Heart left ventricle (tissue), 13 donors: ENCODE measurements around the gene RNF112.

Experiments
- CTCF ChIP-seq, 12 donors: fragments of 200-600 bp; sonication (generic) in 4 of 12; IDR thresholded peaks; one replicate each; pipeline versions ENCODE4 v1.5.0 to v1.8.0; 2018 to 2022; ENCODE audit warnings: antibody characterized with exemption in 12 of 12, mild to moderate bottlenecking in 5 of 12
- POLR2A ChIP-seq, 2 donors: fragments of 450-650 bp; IDR thresholded peaks; one replicate each; pipeline ENCODE4 v1.6.1; 2017; ENCODE audit warnings: antibody characterized with exemption in 2 of 2, mild to moderate bottlenecking in 2 of 2, moderate library complexity in 2 of 2
- donor health status: ischemic (EF 13 %, LVEDD 7.1; RV severe dilation, severe dysfunction).
- donor health status: DM: no; HTN: yes; CAD: no.
- donor health status: DM: no; HTN: no; CAD: no.
- donor health status: ischemic (EF 25% LVEDD 6.9; RV normal size, moderate dysfunction).
- donor health status: ischemic (EF 25% LVEDD 5.7; RV mildly dilated, moderate dysfunction).
- donor health status: ischemic (EF 35%, LVEDD 5.7; RV mildly dilated, moderate dysfunction).
- donor health status: nonischemic (EF 11% LVEDD 7.7; RV severe dilation, severe dysfunction).
- donor health status: DM: yes; HTN: yes; CAD: no.
- donor health status: PGD.
- donor health status: ischemic (EF 29% LVEDD 5.4; RV normal size, mild dysfunction).
- donor health status: nonischemic (EF 23%, LVEDD 6.1; RV moderate dilation, normal function).

- TF ChIP-seq CTCF (IDR thresholded peaks at IDR 0.05) (no peak), POLR2A (IDR thresholded peaks at IDR 0.05) (no peak)
Measured at GRCh38 chr17:19365499-19365817, 45.6 kb upstream of the RNF112 start.
